Endothelial cell of umbilical vein (primary cell): ENCODE results near the gene ONECUT2. TPM values are rescaled to one million over a fixed set of nuclear protein-coding genes. Genes with fewer than 3 reads are reported as not detected.

Experiments used
- BruUV-seq: library from RNA; stranded (reverse); fragments of 400-500 nt; replicated peaks from 2 replicates; lab custom pipeline; 2021; lab: Mats Ljungman, UMichigan
- CTCF ChIA-PET: fragments of 300-600, 350-600 bp; sonication (Branson Sonifier 250); formaldehyde crosslinking; loops from one replicate; lab custom pipeline; 2021; ENCODE audit warnings: antibody characterized with exemption, inconsistent platforms; lab: Charles Lee
- POLR2A ChIA-PET: fragments of 300-600, 350-600 bp; sonication (Branson Sonifier 250); formaldehyde crosslinking; loops from one replicate; lab custom pipeline; 2021; ENCODE audit warnings: antibody characterized with exemption, inconsistent platforms; lab: Charles Lee
- DNase-seq: peaks from one replicate; pipeline ENCODE4 v3.0.0-alpha.2; 2011; ENCODE audit warnings: low read depth, low spot score
- FAIRE-seq: peaks from 2 replicates; lab custom pipeline; 2011; peaks lifted over from hg19 to GRCh38; lab: Jason Lieb, UNC
- H2AFZ ChIP-seq: 2 replicates; pipeline ENCODE4 v1.6.0; 2012; ENCODE audit warnings: low read depth, low read length, control low read depth, inconsistent platforms
- H3K27ac ChIP-seq: 2 replicates; pipeline ENCODE4 v1.5.1; 2011; ENCODE audit warnings: low read depth, mild to moderate bottlenecking, control low read depth, low read length, moderate library complexity; ENCODE audit not compliant: insufficient read depth
- H3K27me3 ChIP-seq, 2 experiments: 2 replicates each; pipeline versions ENCODE4 v1.6.0 to v1.6.1; 2011; ENCODE audit warnings: low read length in 2 of 2, mixed read lengths in 1 of 2; ENCODE audit not compliant: control insufficient read depth in 2 of 2, insufficient read depth in 2 of 2
- H3K36me3 ChIP-seq, 2 experiments: 2 replicates in 1 of 2; 3 replicates in 1 of 2; pipeline ENCODE4 v1.5.1; 2011; ENCODE audit warnings: low read length in 2 of 2, mild to moderate bottlenecking in 1 of 2, moderate library complexity in 1 of 2; ENCODE audit not compliant: control insufficient read depth in 2 of 2, insufficient read depth in 2 of 2; ENCODE audit errors: extremely low read depth in 1 of 2
- H3K4me1 ChIP-seq: 3 replicates; pipeline ENCODE4 v1.5.1; 2011; ENCODE audit warnings: mild to moderate bottlenecking, low read length; ENCODE audit not compliant: control insufficient read depth, insufficient read depth; ENCODE audit errors: extremely low read depth
- H3K4me2 ChIP-seq: 2 replicates; pipeline ENCODE4 v1.6.1; 2011; ENCODE audit warnings: low read length, control low read depth, mixed read lengths; ENCODE audit not compliant: insufficient read depth
- H3K4me3 ChIP-seq, 3 experiments: fragments of 200-600 bp in 1 of 3; sonication (generic), shearing (Covaris generic) in 1 of 3; replicated peaks in 1 of 3; 2 replicates each; pipeline ENCODE4 v1.5.1; 2011 to 2016; ENCODE audit warnings: control low read depth in 3 of 3, low read length in 3 of 3, mild to moderate bottlenecking in 2 of 3, inconsistent platforms in 1 of 3, low read depth in 1 of 3, moderate library complexity in 1 of 3; ENCODE audit not compliant: insufficient read depth in 1 of 3
- H3K79me2 ChIP-seq: 2 replicates; pipeline ENCODE4 v1.6.0; 2012; ENCODE audit warnings: low read length, inconsistent platforms; ENCODE audit not compliant: control insufficient read depth, insufficient read depth
- H3K9ac ChIP-seq: replicated peaks from 2 replicates; pipeline ENCODE3; 2011; ENCODE audit warnings: low read length, control low read depth; ENCODE audit not compliant: insufficient read depth; ENCODE audit errors: extremely low read depth
- H3K9me1 ChIP-seq: replicated peaks from 3 replicates; pipeline ENCODE4 v1.6.0; 2011; ENCODE audit warnings: mild to moderate bottlenecking, low read length; ENCODE audit not compliant: control insufficient read depth, insufficient read depth; ENCODE audit errors: extremely low read depth
- H3K9me3 ChIP-seq: replicated peaks from 2 replicates; pipeline ENCODE4 v1.5.1; 2012; ENCODE audit warnings: low read length, inconsistent platforms; ENCODE audit not compliant: control insufficient read depth, insufficient read depth
- H4K20me1 ChIP-seq: replicated peaks from 2 replicates; pipeline ENCODE3; 2011; ENCODE audit warnings: mild to moderate bottlenecking, low read length; ENCODE audit not compliant: control insufficient read depth, insufficient read depth; ENCODE audit errors: extremely low read depth
- EZH2 ChIP-seq: IDR thresholded peaks from 2 replicates; pipeline ENCODE4 v1.6.1; 2012; ENCODE audit warnings: borderline replicate concordance, low read depth, mild to moderate bottlenecking, moderate library complexity, low read length, inconsistent platforms; ENCODE audit not compliant: severe bottlenecking
- FOS ChIP-seq: IDR thresholded peaks from 2 replicates; pipeline ENCODE4 v1.6.1; 2011; ENCODE audit warnings: mild to moderate bottlenecking, low read length, moderate library complexity, borderline replicate concordance; ENCODE audit not compliant: insufficient read depth
- GATA2 ChIP-seq: IDR thresholded peaks from 2 replicates; pipeline ENCODE4 v1.7.0; 2011; ENCODE audit warnings: low read depth, mild to moderate bottlenecking, moderate library complexity, mixed read lengths, low read length; ENCODE audit not compliant: insufficient read length, insufficient read depth
- JUN ChIP-seq: IDR thresholded peaks from 2 replicates; pipeline ENCODE4 v1.6.1; 2011; ENCODE audit warnings: borderline replicate concordance, low read depth; ENCODE audit not compliant: insufficient read length, insufficient read depth
- MAX ChIP-seq: IDR thresholded peaks from 2 replicates; pipeline ENCODE4 v1.6.1; 2011; ENCODE audit not compliant: insufficient read depth, insufficient read length
- POLR2AphosphoS5 ChIP-seq: IDR thresholded peaks from 2 replicates; pipeline ENCODE4 v1.6.1; 2012; ENCODE audit warnings: low read depth, mild to moderate bottlenecking, control low read depth, low read length, moderate library complexity; ENCODE audit not compliant: insufficient read depth
- dilution Hi-C: fragments of 300-500 bp; cut with MboI; formaldehyde crosslinking; loops from one replicate; pipeline ENCODE4 v1.15.0; 2019; ENCODE audit warnings: low sequenced_read_pairs; ENCODE audit not compliant: extremely low pct_ligation_motif_present
- intact Hi-C: fragments of 100-400 bp; cut with micrococcal nuclease; formaldehyde crosslinking; loops from one replicate; pipeline ENCODE4 v1.10.0; 2022
- polyA plus RNA-seq, 4 experiments: library from polyadenylated mRNA; depleted of rRNA in 3 of 4; stranded (reverse) in 3 of 4; unstranded in 1 of 4; fragments of >200 nt; gene quantifications; 2 replicates each; pipeline versions ENCODE4 v1.2.1 to v1.2.3, GENCODE V29; 2011 to 2012; ENCODE audit warnings: missing spikeins in 1 of 4
- total RNA-seq: library from RNA; stranded (reverse); gene quantifications from 2 replicates; pipeline ENCODE4 v1.2.3, GENCODE V29; 2021

The ONECUT2 gene
- total and polyA plus RNA-seq, 2 donors (not counting 3 experiments of a cell fraction or from before 2014, with no cell fraction given) = 0.01 to 0.62 TPM

GRCh38 chr18:57498682-57499256, 63.6 kb downstream of the ONECUT2 start:
- no peak overlapping the region for H3K9ac ChIP-seq
- no peaks in the 10 kb centered on the region for H3K79me2 ChIP-seq
- POLR2A ChIA-PET = no interaction called here
- TF ChIP-seq MAX (no peak), GATA2 (no peak)
- H4K20me1 ChIP-seq = no peaks in the 10 kb centered on the region
- FAIRE-seq (no peak), DNase-seq (no peak)
- H3K4me3 ChIP-seq = no peak overlapping the region
- no peaks in the 10 kb centered on the region for H3K9me3 ChIP-seq
- CTCF ChIA-PET = no interaction called here
- H3K9me1 ChIP-seq = no peaks in the 10 kb centered on the region
- dilution Hi-C loops (no loop called here), intact Hi-C loops (no loop called here)
- no peak overlapping the region for H3K27ac ChIP-seq
- no peaks in the 10 kb centered on the region for H3K36me3 ChIP-seq
- no TSS peak for BruUV-seq
- H3K27me3 ChIP-seq = peaks cover 0 to 1% of the 10 kb centered on the region in 2 experiments
- no peak overlapping the region for H2AFZ ChIP-seq
- no peak overlapping the region for H3K4me2 ChIP-seq
- no peaks in the 10 kb centered on the region for H3K4me1 ChIP-seq

- no peak for DNase-seq
- FAIRE-seq = no peak
- H3K9me3 ChIP-seq = no peaks in the 10 kb centered on the region
- no peak overlapping the region for H3K4me3 ChIP-seq
- no TSS peak for BruUV-seq
- ChIA-PET POLR2A (no interaction called here), CTCF (no interaction called here)
- no peak overlapping the region for H3K27ac ChIP-seq
- intact Hi-C loops = loop anchor here (10.0 kb wide), 1 partner anchor 62 kb away; no protein-coding TSS in a partner anchor
- no peaks in the 10 kb centered on the region for H4K20me1 ChIP-seq
- no peaks in the 10 kb centered on the region for H3K79me2 ChIP-seq
- no peaks in the 10 kb centered on the region for H3K36me3 ChIP-seq
- TF ChIP-seq FOS (no peak), JUN (no peak), POLR2AphosphoS5 (no peak), GATA2 (no peak), EZH2 (no peak)
- H3K4me2 ChIP-seq = no peak overlapping the region
- H3K4me1 ChIP-seq = no peaks in the 10 kb centered on the region
- no peaks in the 10 kb centered on the region for H3K9me1 ChIP-seq
- no peak overlapping the region for H2AFZ ChIP-seq
- dilution Hi-C loops = no loop called here
- H3K27me3 ChIP-seq = peaks cover 0 to 1% of the 10 kb centered on the region in 2 experiments
- no peak overlapping the region for H3K9ac ChIP-seq
These were observed 67.5 kb downstream of the ONECUT2 start for GRCh38 chr18:57502624-57503023.
